Measurements from ENCODE around the gene IMP4.
"Not testable (repeated sequence)": the region's sequence is repeated elsewhere in the genome, so short reads cannot be mapped to it uniquely, and the experiment has no call there.

IMP4 gene

GRCh38 chr2:130342533-130343275 is at the start of gene IMP4:
TSS of gene IMP4 (plus strand) at chr2:130342897. CDS start at chr2:130342933, 36 bp downstream.
- DNase-seq: peak; percentile 98

- DNase-seq: no peak
These were observed 42.3 kb upstream of the IMP4 start for GRCh38 chr2:130300258-130300969.

GRCh38 chr2:130300970-130301348 is 41.7 kb upstream of the IMP4 start:
- DNase-seq: no peak

GRCh38 chr2:130302164-130302886 is 40.4 kb upstream of the IMP4 start:
- DNase-seq: no peak

GRCh38 chr2:130303169-130303568 is 39.5 kb upstream of the IMP4 start:
- no peak for DNase-seq

- no peak for DNase-seq
These were observed 38.0 kb upstream of the IMP4 start for GRCh38 chr2:130304726-130305125.

GRCh38 chr2:130307850-130308249 is 34.8 kb upstream of the IMP4 start:
- DNase-seq: no peak

GRCh38 chr2:130310881-130311280 is 31.8 kb upstream of the IMP4 start:
- DNase-seq: no peak

- DNase-seq: no peak
These were observed 28.8 kb upstream of the IMP4 start for GRCh38 chr2:130313812-130314334.

- DNase-seq: no peak
These were observed 28.3 kb upstream of the IMP4 start for GRCh38 chr2:130314377-130314776.

GRCh38 chr2:130316596-130316995 is 26.1 kb upstream of the IMP4 start:
- DNase-seq: no peak

GRCh38 chr2:130318906-130319305 is 23.8 kb upstream of the IMP4 start:
- DNase-seq: no peak

GRCh38 chr2:130319536-130319935 is 23.2 kb upstream of the IMP4 start:
- no peak for DNase-seq

GRCh38 chr2:130327703-130328527 is 14.8 kb upstream of the IMP4 start:
- DNase-seq: no peak

GRCh38 chr2:130328710-130329109 is 14.0 kb upstream of the IMP4 start:
- DNase-seq: no peak

GRCh38 chr2:130332271-130333073 is 10.2 kb upstream of the IMP4 start:
- peak; percentile 74 for DNase-seq

- DNase-seq: not testable (repeated sequence)
These were observed 9.4 kb upstream of the IMP4 start for GRCh38 chr2:130333253-130333652.

- no peak for DNase-seq
These were observed 8.7 kb upstream of the IMP4 start for GRCh38 chr2:130334026-130334425.

GRCh38 chr2:130335226-130335625 is 7.5 kb upstream of the IMP4 start:
- DNase-seq: no peak

- DNase-seq: no peak
These were observed 6.4 kb upstream of the IMP4 start for GRCh38 chr2:130336150-130336876.
